ENCODE results near the gene MESD. TPM values are rescaled to one million over a fixed set of nuclear protein-coding genes. Genes with fewer than 3 reads are reported as not detected.

MESD gene
- polyA plus RNA-seq, 1 experiment = 11.0 TPM

DNA sequence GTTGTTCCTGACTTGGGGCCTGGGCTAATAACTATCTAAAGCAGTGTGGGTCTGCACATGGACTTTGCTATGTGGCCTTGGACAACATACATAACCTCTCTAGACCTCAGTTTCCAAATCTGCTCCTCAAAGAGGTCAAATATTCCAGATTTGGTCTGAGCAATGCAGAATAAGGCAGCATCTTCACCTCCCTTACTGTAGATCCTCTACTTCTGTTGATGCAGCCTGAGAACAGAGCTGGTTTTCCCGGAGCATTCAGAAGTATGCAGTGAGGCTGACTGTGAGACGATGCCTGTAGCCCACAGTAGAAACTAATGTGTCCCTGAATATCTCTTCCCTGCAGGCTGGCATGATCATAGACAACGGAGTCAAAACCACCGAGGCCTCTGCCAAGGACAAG, 65.3 kb downstream of the MESD start:
- TF ChIP-seq, protein P1, sequence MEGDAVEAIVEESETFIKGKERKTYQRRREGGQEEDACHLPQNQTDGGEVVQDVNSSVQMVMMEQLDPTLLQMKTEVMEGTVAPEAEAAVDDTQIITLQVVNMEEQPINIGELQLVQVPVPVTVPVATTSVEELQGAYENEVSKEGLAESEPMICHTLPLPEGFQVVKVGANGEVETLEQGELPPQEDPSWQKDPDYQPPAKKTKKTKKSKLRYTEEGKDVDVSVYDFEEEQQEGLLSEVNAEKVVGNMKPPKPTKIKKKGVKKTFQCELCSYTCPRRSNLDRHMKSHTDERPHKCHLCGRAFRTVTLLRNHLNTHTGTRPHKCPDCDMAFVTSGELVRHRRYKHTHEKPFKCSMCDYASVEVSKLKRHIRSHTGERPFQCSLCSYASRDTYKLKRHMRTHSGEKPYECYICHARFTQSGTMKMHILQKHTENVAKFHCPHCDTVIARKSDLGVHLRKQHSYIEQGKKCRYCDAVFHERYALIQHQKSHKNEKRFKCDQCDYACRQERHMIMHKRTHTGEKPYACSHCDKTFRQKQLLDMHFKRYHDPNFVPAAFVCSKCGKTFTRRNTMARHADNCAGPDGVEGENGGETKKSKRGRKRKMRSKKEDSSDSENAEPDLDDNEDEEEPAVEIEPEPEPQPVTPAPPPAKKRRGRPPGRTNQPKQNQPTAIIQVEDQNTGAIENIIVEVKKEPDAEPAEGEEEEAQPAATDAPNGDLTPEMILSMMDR (IDR thresholded peaks at IDR 0.05; ENCODE audit: insufficient read depth, low read depth, low read length) = no peak
- POLR2A ChIA-PET = no interaction called here
- CTCF ChIA-PET = no interaction called here
- peaks cover 86% of the 10 kb centered on the region for H3K36me3 ChIP-seq (ENCODE audit: control insufficient read depth, insufficient read depth, low read length)
- no peaks in the 10 kb centered on the region for H3K27me3 ChIP-seq (ENCODE audit: control insufficient read depth, insufficient read depth, low read length)
- H3K4me3 ChIP-seq (ENCODE audit: low read depth, low read length) = no peak overlapping the region
- no peak for DNase-seq (ENCODE audit: low read depth)

GRCh38 chr15:80923668-80924067, 66.0 kb downstream of the MESD start:
- Histone ChIP-seq H3K4me3 (ENCODE audit: low read depth, low read length) (no peak overlapping the region), H3K36me3 (ENCODE audit: control insufficient read depth, insufficient read depth, low read length) (peaks cover 86% of the 10 kb centered on the region), H3K27me3 (ENCODE audit: control insufficient read depth, insufficient read depth, low read length) (no peaks in the 10 kb centered on the region)
- TF ChIP-seq, protein P1 (IDR thresholded peaks at IDR 0.05; ENCODE audit: insufficient read depth, low read depth, low read length) = no peak
- DNase-seq (ENCODE audit: low read depth) = no peak
- ChIA-PET CTCF (no interaction called here), POLR2A (no interaction called here)

GRCh38 chr15:80921736-80922410, 67.7 kb downstream of the MESD start:
- TF ChIP-seq, protein P1 (IDR thresholded peaks at IDR 0.05; ENCODE audit: insufficient read depth, low read depth, low read length) = no peak
- no peaks in the 10 kb centered on the region for H3K27me3 ChIP-seq (ENCODE audit: control insufficient read depth, insufficient read depth, low read length)
- ChIA-PET CTCF (interaction anchor here (1.9 kb wide), 1 partner anchor 345 kb away, joined by 6 read pairs; no protein-coding TSS in a partner anchor), POLR2A (no interaction called here)
- H3K36me3 ChIP-seq (ENCODE audit: control insufficient read depth, insufficient read depth, low read length) = peaks cover 75% of the 10 kb centered on the region
- no peak overlapping the region for H3K4me3 ChIP-seq (ENCODE audit: low read depth, low read length)
- DNase-seq (ENCODE audit: low read depth) = no peak

DNA sequence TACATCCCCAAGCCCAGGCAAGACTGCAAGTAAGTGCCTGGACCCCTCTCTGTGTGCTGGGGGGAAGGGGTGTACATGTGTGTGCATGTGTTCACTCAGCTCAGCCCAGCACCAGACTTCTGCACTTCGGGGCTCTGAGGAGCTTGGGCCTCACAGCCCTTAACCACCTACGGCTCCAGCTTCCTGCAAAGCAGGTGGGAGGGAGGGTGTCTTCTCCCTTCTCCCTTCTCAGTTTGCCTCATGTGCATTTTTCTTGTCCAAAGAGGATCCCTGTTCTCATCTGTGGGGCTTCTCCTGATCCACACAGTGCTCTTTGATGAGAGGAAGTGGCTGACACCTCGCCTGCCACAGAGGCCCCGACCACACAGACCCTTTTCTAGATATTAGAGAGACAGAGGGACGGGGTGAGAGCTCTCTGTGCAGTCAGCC, 69.3 kb downstream of the MESD start:
- CTCF ChIA-PET = no interaction called here
- POLR2A ChIA-PET = no interaction called here
- no peaks in the 10 kb centered on the region for H3K27me3 ChIP-seq (ENCODE audit: control insufficient read depth, insufficient read depth, low read length)
- peaks cover 68% of the 10 kb centered on the region for H3K36me3 ChIP-seq (ENCODE audit: control insufficient read depth, insufficient read depth, low read length)
- no peak overlapping the region for H3K4me3 ChIP-seq (ENCODE audit: low read depth, low read length)
- DNase-seq (ENCODE audit: low read depth) = no peak
- TF ChIP-seq, protein P1 (IDR thresholded peaks at IDR 0.05; ENCODE audit: insufficient read depth, low read depth, low read length) = no peak

GRCh38 chr15:80918196-80918783, 71.3 kb downstream of the MESD start:
- DNase-seq (ENCODE audit: low read depth) = no peak

More at GRCh38 chr15:80918196-80918783, 71.3 kb downstream of the MESD start:
- Histone ChIP-seq H3K4me3 (ENCODE audit: low read depth, low read length) (no peak overlapping the region), H3K27me3 (ENCODE audit: control insufficient read depth, insufficient read depth, low read length) (no peaks in the 10 kb centered on the region), H3K36me3 (ENCODE audit: control insufficient read depth, insufficient read depth, low read length) (peaks cover 58% of the 10 kb centered on the region)
- CTCF ChIA-PET = interaction anchor here (0.5 kb wide), 1 partner anchor 23 kb away, joined by 3 read pairs; no protein-coding TSS in a partner anchor
- TF ChIP-seq, protein P1 (IDR thresholded peaks at IDR 0.05; ENCODE audit: insufficient read depth, low read depth, low read length) = no peak
- POLR2A ChIA-PET = no interaction called here

Data from BJ (cell line).